H1 (cell line): ENCODE data around the gene PSAP. TPM values are rescaled to one million over a fixed set of nuclear protein-coding genes. Genes with fewer than 3 reads are reported as not detected.

ENCODE experiments used
- CEBPB ChIP-seq: IDR thresholded peaks from 2 replicates; pipeline ENCODE4 v1.6.1; 2012; ENCODE audit warnings: low read depth, low read length
- FOSL1 ChIP-seq: IDR thresholded peaks from 2 replicates; pipeline ENCODE4 v1.6.1; 2011; ENCODE audit warnings: mild to moderate bottlenecking, low read depth, low read length, moderate library complexity; ENCODE audit not compliant: insufficient read depth
- RNF2 ChIP-seq: fragments of 200-900, 300-1000 bp; sonication (generic); IDR thresholded peaks from 2 replicates; pipeline ENCODE4 v1.7.1; 2016; ENCODE audit warnings: borderline replicate concordance, low read depth, mild to moderate bottlenecking, antibody characterized with exemption, low read length; ENCODE audit not compliant: poor library complexity, severe bottlenecking; ENCODE audit errors: missing control alignments
- TAF1 ChIP-seq: IDR thresholded peaks from 2 replicates; pipeline ENCODE4 v1.6.1; 2011; ENCODE audit warnings: mild to moderate bottlenecking, low read depth, low read length
- TCF12 ChIP-seq: IDR thresholded peaks from 2 replicates; pipeline ENCODE4 v1.6.1; 2011; ENCODE audit warnings: low read depth, mild to moderate bottlenecking, low read length
- polyA plus RNA-seq, 7 experiments: library from polyadenylated mRNA; depleted of rRNA in 3 of 7; stranded (reverse) in 5 of 7; unstranded in 2 of 7; fragments of >200 nt in 5 of 7; fragments of 200-250 nt in 2 of 7; gene quantifications; 1 replicate in 5 of 7; 2 replicates in 1 of 7; 4 replicates in 1 of 7; pipeline versions ENCODE4 v1.2.1 to v1.2.3, GENCODE V29; 2011 to 2013; ENCODE audit warnings: missing spikeins in 2 of 7, mixed read lengths in 2 of 7
- total RNA-seq: library from RNA; stranded (reverse); fragmentation: NEBNext Ultra II Directional; extraction: Animal tissue kit (Norgen Biotek cat#: 25700); gene quantifications from 2 replicates; pipeline ENCODE4 v1.2.1, GENCODE V29; 2021

Gene PSAP
- total and polyA plus RNA-seq, 2 of the 8 experiments (the other 6 are each of a cell fraction or from before 2014, with no cell fraction given), result 386 to 504 TPM

DNA sequence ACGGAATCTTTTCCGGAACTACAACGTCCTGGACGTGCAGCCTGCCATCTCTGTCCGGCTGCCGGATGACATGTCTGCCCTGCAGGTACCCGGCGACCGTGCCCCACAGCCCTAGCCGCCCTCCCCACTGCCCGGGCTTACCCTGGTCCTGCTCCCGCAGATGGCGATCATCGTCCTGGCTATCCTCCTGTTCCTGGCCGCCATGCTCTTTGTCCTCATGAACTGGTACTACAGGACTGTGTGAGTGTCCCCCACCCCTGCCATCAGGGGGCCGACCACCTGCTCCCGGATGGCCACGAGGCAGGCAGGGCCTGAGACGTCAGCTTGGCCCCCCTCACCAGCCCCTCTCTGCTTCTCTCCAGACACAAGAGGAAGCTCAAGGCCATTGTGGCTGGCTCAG, 39.7 kb downstream of the PSAP start (continued):
- no peak for TF ChIP-seq TCF12
- no peak for TF ChIP-seq RNF2
- no peak for TF ChIP-seq FOSL1
- no peak for TF ChIP-seq CEBPB
- no peak for TF ChIP-seq TAF1
